Tibial artery (tissue), 4 donors: ENCODE data around the gene ZNF319.

Experiments
- DNase-seq, 2 donors: peaks; one replicate each; pipeline ENCODE4 v3.0.0-alpha.2; 2019
- H3K27ac ChIP-seq, 2 donors: fragments of 200-600 bp; sonication (generic) in 1 of 2; 1 replicate in 1 of 2; 2 replicates in 1 of 2; pipeline ENCODE4 v1.5.1; 2018 to 2019; ENCODE audit warnings: mild to moderate bottlenecking in 1 of 2
- H3K27me3 ChIP-seq, 2 donors: fragments of 200-600 bp; sonication (generic) in 1 of 2; one replicate each; pipeline versions ENCODE4 v1.5.1 to v1.6.0; 2016 to 2019
- H3K36me3 ChIP-seq, 3 donors: fragments of 200-600 bp; sonication (generic) in 2 of 3; one replicate each; pipeline ENCODE4 v1.5.1; 2016 to 2019; ENCODE audit warnings: mild to moderate bottlenecking in 2 of 3
- H3K4me1 ChIP-seq, 4 donors: fragments of 200-600 bp; sonication (generic) in 2 of 4; 1 replicate in 3 of 4; 2 replicates in 1 of 4; pipeline ENCODE4 v1.5.1; 2016 to 2019
- H3K4me3 ChIP-seq, 2 donors: fragments of 200-600 bp; sonication (generic) in 1 of 2; 1 replicate in 1 of 2; 2 replicates in 1 of 2; pipeline ENCODE4 v1.5.1; 2018 to 2019; ENCODE audit warnings: mild to moderate bottlenecking in 2 of 2
- H3K9me3 ChIP-seq, 3 donors: fragments of 200-600 bp; sonication (generic) in 1 of 3; one replicate each; pipeline ENCODE4 v1.5.1; 2016 to 2019
- CTCF ChIP-seq, 2 experiments: fragments of 200-600 bp in 1 of 2; fragments of 450-650 bp in 1 of 2; IDR thresholded peaks; one replicate each; pipeline ENCODE4 v1.5.1; 2017 to 2019; ENCODE audit warnings: antibody characterized with exemption in 2 of 2, mild to moderate bottlenecking in 1 of 2, moderate library complexity in 1 of 2
- intact Hi-C: fragments of 100-400 bp; cut with DNase I; formaldehyde crosslinking; loops from one replicate; pipeline ENCODE4 v1.15.0; 2023; ENCODE audit warnings: low total_unique reads

ZNF319 gene

GRCh38 chr16:57993897-57994296 lies 6.6 kb downstream of the ZNF319 start:
- Histone ChIP-seq H3K9me3 (no peaks in the 10 kb centered on the region), H3K36me3 (peaks cover 25 to 51% (median 47%) of the 10 kb centered on the region in 3 donors), H3K4me1 (peaks cover 0 to 23% (median 8%) of the 10 kb centered on the region in 4 donors), H3K27me3 (no peaks in the 10 kb centered on the region), H3K4me3 (no peak overlapping the region), H3K27ac (no peak overlapping the region)
- intact Hi-C loops: loop anchor here (10.0 kb wide), 1 partner anchor 239 kb away; no protein-coding TSS in a partner anchor
- no peak for DNase-seq
- TF ChIP-seq CTCF (IDR thresholded peaks at IDR 0.05): no peak

GRCh38 chr16:57993438-57993837 lies 7.0 kb downstream of the ZNF319 start:
- H3K9me3 ChIP-seq: no peaks in the 10 kb centered on the region
- no peak for DNase-seq
- H3K27ac ChIP-seq: no peak overlapping the region
- intact Hi-C loops: loop anchor here (10.0 kb wide), 1 partner anchor 239 kb away; no protein-coding TSS in a partner anchor
- H3K4me1 ChIP-seq: peaks cover 0 to 22% (median 3%) of the 10 kb centered on the region in 4 donors
- H3K27me3 ChIP-seq: no peaks in the 10 kb centered on the region
- peaks cover 25 to 51% (median 47%) of the 10 kb centered on the region in 3 donors for H3K36me3 ChIP-seq
- TF ChIP-seq CTCF (IDR thresholded peaks at IDR 0.05): no peak
- H3K4me3 ChIP-seq: no peak overlapping the region

- no peak overlapping the region for H3K27ac ChIP-seq
These were observed 8.4 kb downstream of the ZNF319 start for GRCh38 chr16:57992084-57992483.

GRCh38 chr16:57991551-57992059 lies 8.9 kb downstream of the ZNF319 start:
- no peak for DNase-seq
- intact Hi-C loops: loop anchor here (10.0 kb wide), 1 partner anchor 237 kb away; no protein-coding TSS in a partner anchor
- H3K27me3 ChIP-seq: no peaks in the 10 kb centered on the region
- no peak overlapping the region for H3K27ac ChIP-seq
- H3K4me3 ChIP-seq: no peak overlapping the region
- peaks cover 11 to 33% (median 32%) of the 10 kb centered on the region in 3 donors for H3K36me3 ChIP-seq
- no peak for TF ChIP-seq CTCF (IDR thresholded peaks at IDR 0.05)
- peaks cover 0 to 12% (median 2%) of the 10 kb centered on the region in 4 donors for H3K4me1 ChIP-seq
- H3K9me3 ChIP-seq: no peaks in the 10 kb centered on the region

More at GRCh38 chr16:57992084-57992483, 8.4 kb downstream of the ZNF319 start:
- intact Hi-C loops: loop anchor here (10.0 kb wide), 1 partner anchor 237 kb away; no protein-coding TSS in a partner anchor
- H3K4me3 ChIP-seq: no peak overlapping the region
- H3K4me1 ChIP-seq: peaks cover 0 to 12% (median 2%) of the 10 kb centered on the region in 4 donors
- no peak for DNase-seq
- no peak for TF ChIP-seq CTCF (IDR thresholded peaks at IDR 0.05)
- H3K27me3 ChIP-seq: no peaks in the 10 kb centered on the region
- no peaks in the 10 kb centered on the region for H3K9me3 ChIP-seq
- H3K36me3 ChIP-seq: peaks cover 16 to 38% (median 37%) of the 10 kb centered on the region in 3 donors

GRCh38 chr16:57988929-57989328 lies 11.5 kb downstream of the ZNF319 start:
- Histone ChIP-seq H3K27me3 (peaks cover 0 to 22% of the 10 kb centered on the region in 2 donors), H3K4me3 (no peak overlapping the region), H3K4me1 (peaks cover 0 to 23% (median 14%) of the 10 kb centered on the region in 4 donors), H3K27ac (no peak overlapping the region), H3K36me3 (peaks cover 5 to 9% (median 6%) of the 10 kb centered on the region in 3 donors), H3K9me3 (no peaks in the 10 kb centered on the region)
- intact Hi-C loops: no loop called here
- TF ChIP-seq CTCF (IDR thresholded peaks at IDR 0.05): no peak
- DNase-seq: no peak
